ENCODE measurements around the gene USP4. TPM values are rescaled to one million over a fixed set of nuclear protein-coding genes. Genes with fewer than 3 reads are reported as not detected.

The USP4 gene
- total RNA-seq, 1 donor from 2014 or later = 48.8 TPM

- no peak for TF ChIP-seq CTCF (conservative IDR thresholded peaks at IDR 0.05)
- Mint-ChIP-seq H3K4me1 (ENCODE audit: unreplicated experiment) (no peaks in the 10 kb centered on the region), H3K4me3 (no peak overlapping the region), H3K36me3 (peaks cover 15% of the 10 kb centered on the region), H3K27ac (no peak overlapping the region), H3K27me3 (no peaks in the 10 kb centered on the region), H3K9me3 (no peaks in the 10 kb centered on the region)
- DNase-seq (ENCODE audit: extremely low spot score, unreplicated experiment) = no peak
Measured at GRCh38 chr3:49385617-49386016, 45.8 kb upstream of the USP4 start.

DNA sequence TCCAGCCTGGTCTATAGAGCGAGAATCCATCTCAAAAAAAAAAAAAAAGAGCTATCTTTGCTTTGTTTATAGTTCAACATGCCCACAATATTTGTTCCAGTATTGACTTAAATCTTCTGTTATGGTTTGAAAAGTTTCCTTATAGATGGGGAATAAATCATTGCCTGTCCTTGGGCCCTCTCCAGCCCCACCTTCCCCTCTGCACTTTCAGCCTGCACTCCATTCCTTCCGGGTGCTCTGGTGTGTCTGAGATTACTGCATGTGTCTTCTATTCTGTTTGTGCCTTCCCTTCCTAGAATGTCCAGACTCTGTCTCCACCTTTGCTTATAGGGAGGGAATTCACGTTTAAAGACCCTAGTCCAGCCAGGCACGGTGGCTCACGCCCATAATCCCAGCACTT, 43.5 kb upstream of the USP4 start:
- no peak for DNase-seq (ENCODE audit: extremely low spot score, unreplicated experiment)
- Mint-ChIP-seq H3K27me3 (no peaks in the 10 kb centered on the region), H3K27ac (peak overlapping the region; percentile 51), H3K4me1 (ENCODE audit: unreplicated experiment) (no peaks in the 10 kb centered on the region), H3K9me3 (no peaks in the 10 kb centered on the region), H3K36me3 (peaks cover 11% of the 10 kb centered on the region), H3K4me3 (no peak overlapping the region)
- TF ChIP-seq CTCF (conservative IDR thresholded peaks at IDR 0.05) = no peak

DNA sequence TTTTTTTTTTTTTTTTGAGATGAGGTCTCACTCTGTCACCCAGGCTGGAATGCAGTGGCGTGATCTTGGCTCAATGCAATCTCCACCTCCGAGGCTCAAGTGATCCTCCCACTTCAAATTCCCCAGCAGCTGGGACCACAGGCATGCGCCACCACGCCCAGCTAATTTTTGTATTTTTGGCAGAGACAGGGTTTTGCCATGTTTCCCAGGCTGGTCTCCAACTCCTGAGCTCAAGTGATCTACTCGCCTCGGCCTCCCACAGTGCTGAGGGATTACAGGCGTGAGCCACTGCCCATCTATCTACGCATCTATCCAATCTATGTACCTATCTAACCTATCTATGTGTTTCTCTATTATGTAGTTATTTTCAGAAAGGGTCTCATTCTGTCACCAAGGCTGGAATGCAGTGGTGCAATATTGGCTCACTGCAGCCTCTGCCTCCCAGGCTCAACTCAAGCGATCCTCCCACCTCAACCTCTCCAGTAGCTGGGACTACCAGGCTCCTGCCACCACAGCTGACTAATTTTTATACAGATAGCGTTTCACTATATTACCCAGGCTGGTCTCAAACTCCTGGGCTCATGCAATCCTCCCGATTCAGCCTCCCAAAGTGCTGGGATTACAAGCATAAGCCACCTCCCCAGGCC, 38.5 kb upstream of the USP4 start:
- Mint-ChIP-seq H3K9me3 (no peaks in the 10 kb centered on the region), H3K4me3 (peak overlapping the region; percentile 43), H3K27ac (peak overlapping the region; percentile 86), H3K27me3 (no peaks in the 10 kb centered on the region), H3K4me1 (ENCODE audit: unreplicated experiment) (no peaks in the 10 kb centered on the region), H3K36me3 (peaks cover 10% of the 10 kb centered on the region)
- TF ChIP-seq CTCF (conservative IDR thresholded peaks at IDR 0.05) = no peak
- no peak for DNase-seq (ENCODE audit: extremely low spot score, unreplicated experiment)

- Mint-ChIP-seq H3K36me3 (peaks cover 15% of the 10 kb centered on the region), H3K27me3 (no peaks in the 10 kb centered on the region), H3K4me3 (no peak overlapping the region), H3K27ac (no peak overlapping the region), H3K9me3 (no peaks in the 10 kb centered on the region), H3K4me1 (ENCODE audit: unreplicated experiment) (no peaks in the 10 kb centered on the region)
- DNase-seq (ENCODE audit: extremely low spot score, unreplicated experiment) = no peak
- no peak for TF ChIP-seq CTCF (conservative IDR thresholded peaks at IDR 0.05)
Measured at GRCh38 chr3:49377483-49377882, 37.6 kb upstream of the USP4 start.

GRCh38 chr3:49371946-49372345, 32.1 kb upstream of the USP4 start:
- no peak overlapping the region for H3K4me3 Mint-ChIP-seq
- no peaks in the 10 kb centered on the region for H3K9me3 Mint-ChIP-seq
- H3K27ac Mint-ChIP-seq = no peak overlapping the region
- H3K36me3 Mint-ChIP-seq = peaks cover 31% of the 10 kb centered on the region
- no peak for TF ChIP-seq CTCF (conservative IDR thresholded peaks at IDR 0.05)
- H3K27me3 Mint-ChIP-seq = no peaks in the 10 kb centered on the region
- no peak for DNase-seq (ENCODE audit: extremely low spot score, unreplicated experiment)
- no peaks in the 10 kb centered on the region for H3K4me1 Mint-ChIP-seq (ENCODE audit: unreplicated experiment)

All from type B pancreatic cell (in vitro differentiated cells).